ENCODE measurements around the gene TCEANC2.

DNA sequence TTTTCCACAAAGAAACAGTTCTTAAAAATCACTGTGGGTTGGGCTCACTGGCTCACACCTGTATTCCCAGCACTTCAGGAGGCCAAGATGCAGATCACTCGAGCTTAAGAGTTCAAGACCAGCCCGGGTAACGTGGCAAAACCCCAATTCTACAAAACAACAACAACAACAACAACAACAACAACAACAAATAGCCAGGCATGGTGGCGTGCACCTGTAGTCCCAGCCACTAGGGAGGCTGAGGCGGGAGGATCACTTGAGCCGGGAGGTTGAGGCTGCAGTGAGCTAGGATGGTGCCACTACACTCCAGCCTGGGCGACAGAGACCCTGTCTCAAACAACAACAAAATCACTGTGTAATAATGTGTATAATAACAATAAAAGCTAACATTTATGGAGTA is 58.6 kb downstream of the TCEANC2 start:
- TF ChIP-seq ARNTL (CRISPR knock-in tag; IDR thresholded peaks at IDR 0.05; ENCODE audit: borderline replicate concordance, low read depth) = no peak
- TF ChIP-seq, protein P1, sequence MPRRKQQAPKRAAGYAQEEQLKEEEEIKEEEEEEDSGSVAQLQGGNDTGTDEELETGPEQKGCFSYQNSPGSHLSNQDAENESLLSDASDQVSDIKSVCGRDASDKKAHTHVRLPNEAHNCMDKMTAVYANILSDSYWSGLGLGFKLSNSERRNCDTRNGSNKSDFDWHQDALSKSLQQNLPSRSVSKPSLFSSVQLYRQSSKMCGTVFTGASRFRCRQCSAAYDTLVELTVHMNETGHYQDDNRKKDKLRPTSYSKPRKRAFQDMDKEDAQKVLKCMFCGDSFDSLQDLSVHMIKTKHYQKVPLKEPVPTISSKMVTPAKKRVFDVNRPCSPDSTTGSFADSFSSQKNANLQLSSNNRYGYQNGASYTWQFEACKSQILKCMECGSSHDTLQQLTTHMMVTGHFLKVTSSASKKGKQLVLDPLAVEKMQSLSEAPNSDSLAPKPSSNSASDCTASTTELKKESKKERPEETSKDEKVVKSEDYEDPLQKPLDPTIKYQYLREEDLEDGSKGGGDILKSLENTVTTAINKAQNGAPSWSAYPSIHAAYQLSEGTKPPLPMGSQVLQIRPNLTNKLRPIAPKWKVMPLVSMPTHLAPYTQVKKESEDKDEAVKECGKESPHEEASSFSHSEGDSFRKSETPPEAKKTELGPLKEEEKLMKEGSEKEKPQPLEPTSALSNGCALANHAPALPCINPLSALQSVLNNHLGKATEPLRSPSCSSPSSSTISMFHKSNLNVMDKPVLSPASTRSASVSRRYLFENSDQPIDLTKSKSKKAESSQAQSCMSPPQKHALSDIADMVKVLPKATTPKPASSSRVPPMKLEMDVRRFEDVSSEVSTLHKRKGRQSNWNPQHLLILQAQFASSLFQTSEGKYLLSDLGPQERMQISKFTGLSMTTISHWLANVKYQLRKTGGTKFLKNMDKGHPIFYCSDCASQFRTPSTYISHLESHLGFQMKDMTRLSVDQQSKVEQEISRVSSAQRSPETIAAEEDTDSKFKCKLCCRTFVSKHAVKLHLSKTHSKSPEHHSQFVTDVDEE (CRISPR knock-in tag; IDR thresholded peaks at IDR 0.05) = no peak
- TF ChIP-seq ESRRG (CRISPR knock-in tag; IDR thresholded peaks at IDR 0.05) = no peak
- TF ChIP-seq OSR1 (CRISPR knock-in tag; IDR thresholded peaks at IDR 0.05) = no peak
- no peak for TF ChIP-seq ZNF565 (CRISPR knock-in tag; conservative IDR thresholded peaks at IDR 0.05; ENCODE audit: low read depth)
- TF ChIP-seq PATZ1 (CRISPR knock-in tag; IDR thresholded peaks at IDR 0.05; ENCODE audit: borderline replicate concordance) = no peak

Data from SK-N-SH treated with all-trans-retinoic acid at 6 μM for 48 hours (cell line).